GM18909 (cell line): ENCODE measurements around the gene ROBO3.

Source experiments
- ATAC-seq: cut with Tn5 transposase; IDR thresholded peaks from one replicate; pipeline ENCODE4 v1.9.1; 2021; ENCODE audit warnings: mild to moderate bottlenecking; ENCODE audit not compliant: unreplicated experiment, poor library complexity

The ROBO3 gene

DNA sequence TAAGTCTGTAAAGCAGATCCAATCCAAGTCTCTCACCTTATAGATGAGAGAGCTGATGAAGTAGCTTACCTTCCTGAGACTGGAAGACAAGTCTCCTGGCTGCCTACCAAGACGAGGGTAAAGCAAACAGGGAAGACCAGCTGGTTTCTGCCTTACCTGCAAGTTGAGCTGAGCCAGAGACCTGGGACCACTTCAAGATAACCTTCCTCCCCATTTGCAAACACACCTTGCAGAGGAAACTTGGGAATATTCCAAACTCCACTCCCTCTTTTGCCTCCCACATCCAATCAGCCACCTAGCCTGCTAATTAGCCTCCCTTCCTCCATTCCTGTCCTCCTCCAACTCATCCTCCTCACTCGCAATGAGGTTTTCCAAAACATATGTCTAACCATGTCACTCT lies 23.4 kb upstream of the ROBO3 start:
- no peak for ATAC-seq

GRCh38 chr11:124842305-124842704 lies 22.9 kb upstream of the ROBO3 start:
- ATAC-seq = no peak

GRCh38 chr11:124843616-124843910 lies 21.7 kb upstream of the ROBO3 start:
- ATAC-seq = no peak

DNA sequence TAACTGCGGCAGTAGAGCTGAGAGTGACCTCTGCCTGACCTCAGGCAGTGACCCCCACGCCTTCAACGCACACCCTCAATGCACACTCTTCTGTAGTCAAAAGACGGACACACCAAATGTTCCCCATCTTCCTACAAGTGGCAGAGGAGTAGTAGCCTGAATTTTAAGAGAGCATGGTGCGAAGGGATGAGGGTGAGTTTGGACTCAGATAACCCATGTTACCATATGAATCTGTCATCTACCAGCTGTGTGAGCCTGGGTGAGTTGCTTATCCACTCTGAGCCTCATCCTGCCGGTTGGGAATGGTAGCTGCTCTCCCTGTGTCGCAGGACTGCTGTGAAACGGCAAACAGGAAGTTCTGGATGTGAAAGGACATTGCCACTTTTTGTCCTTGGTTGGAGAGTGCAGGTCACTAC lies 20.6 kb upstream of the ROBO3 start:
- no peak for ATAC-seq

GRCh38 chr11:124846070-124846673 lies 19.1 kb upstream of the ROBO3 start:
- ATAC-seq = no peak

DNA sequence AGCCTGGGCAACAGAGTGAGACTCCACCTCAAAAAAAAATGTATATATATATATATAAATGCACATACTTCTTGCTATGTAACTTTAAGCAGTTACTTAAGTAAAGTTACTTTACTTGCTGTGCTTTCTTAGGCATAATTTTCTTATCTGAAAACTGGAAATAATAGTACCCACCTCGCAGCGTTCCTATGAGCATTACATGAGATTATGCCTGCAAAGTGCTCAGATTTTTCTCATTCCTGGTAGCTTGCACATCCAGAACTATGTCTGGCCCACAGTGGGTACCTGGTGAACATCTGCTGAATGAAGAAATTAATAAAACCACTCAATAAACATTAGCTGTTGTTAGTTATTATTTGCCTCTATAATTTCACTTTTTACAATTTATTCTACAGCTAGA lies 6.1 kb upstream of the ROBO3 start:
- ATAC-seq = no peak

DNA sequence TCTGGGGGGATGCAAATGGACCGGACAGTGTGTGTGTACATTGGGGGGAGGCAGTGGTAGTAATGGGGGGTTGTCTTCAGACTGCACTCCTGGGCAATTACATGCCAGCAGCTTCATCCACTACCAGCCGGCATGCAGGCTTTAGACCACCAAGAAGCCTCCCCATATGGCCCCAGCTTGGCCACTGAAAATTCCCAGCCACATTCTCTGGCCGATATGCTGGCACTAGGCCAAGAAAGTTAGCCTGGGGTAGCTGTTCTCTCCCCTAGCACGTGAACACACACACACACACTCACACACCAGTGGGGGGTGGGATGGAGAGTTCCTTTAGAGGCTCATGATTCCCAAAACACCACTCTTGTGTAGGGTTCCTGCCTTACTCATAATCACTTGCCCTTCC lies 3.6 kb upstream of the ROBO3 start:
- ATAC-seq = no peak

- ATAC-seq = no peak
Observed at GRCh38 chr11:124863137-124863825, 2.0 kb upstream of the ROBO3 start.

GRCh38 chr11:124863826-124864165 lies 1.4 kb upstream of the ROBO3 start:
- ATAC-seq = no peak

GRCh38 chr11:124864176-124864891 lies 898 bp upstream of the ROBO3 start:
- no peak for ATAC-seq

DNA sequence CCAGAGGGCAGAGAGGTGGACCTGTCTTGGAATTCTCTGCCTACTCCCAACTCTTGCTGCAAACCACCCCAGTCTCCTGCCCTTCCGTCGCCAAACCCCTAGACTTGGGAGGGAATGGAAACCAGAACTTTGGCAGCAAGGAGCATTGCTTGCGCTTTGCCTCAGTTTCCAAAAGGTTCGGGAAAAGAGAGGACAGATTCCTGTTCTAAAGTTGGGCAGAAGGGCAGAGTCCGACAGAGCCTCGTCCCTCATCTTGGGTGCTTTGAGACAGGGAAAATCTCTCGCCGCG lies 396 bp upstream of the ROBO3 start:
- ATAC-seq = no peak

- no peak for ATAC-seq
Observed at GRCh38 chr11:124865902-124866851, 945 bp downstream of the ROBO3 start.

DNA sequence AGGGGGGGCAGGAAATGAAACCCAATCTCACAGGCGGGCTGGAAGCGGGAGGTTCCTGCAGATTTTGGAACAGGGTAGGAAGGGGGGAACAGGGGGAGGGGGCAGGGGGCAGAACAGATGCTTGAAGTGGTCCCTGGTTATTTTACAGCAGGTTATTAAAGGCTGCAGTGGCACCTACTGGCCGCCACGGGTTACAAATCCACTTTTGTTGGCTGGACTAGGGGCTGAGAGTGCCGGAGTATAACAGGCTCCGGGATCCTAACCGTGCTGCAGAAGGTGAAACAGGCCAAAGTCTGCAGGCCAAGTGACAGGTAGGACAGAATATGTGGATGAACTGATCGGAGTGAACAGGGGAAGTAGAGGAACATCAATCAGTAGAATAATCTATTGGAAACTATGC lies 2.5 kb downstream of the ROBO3 start:
- ATAC-seq = no peak

DNA sequence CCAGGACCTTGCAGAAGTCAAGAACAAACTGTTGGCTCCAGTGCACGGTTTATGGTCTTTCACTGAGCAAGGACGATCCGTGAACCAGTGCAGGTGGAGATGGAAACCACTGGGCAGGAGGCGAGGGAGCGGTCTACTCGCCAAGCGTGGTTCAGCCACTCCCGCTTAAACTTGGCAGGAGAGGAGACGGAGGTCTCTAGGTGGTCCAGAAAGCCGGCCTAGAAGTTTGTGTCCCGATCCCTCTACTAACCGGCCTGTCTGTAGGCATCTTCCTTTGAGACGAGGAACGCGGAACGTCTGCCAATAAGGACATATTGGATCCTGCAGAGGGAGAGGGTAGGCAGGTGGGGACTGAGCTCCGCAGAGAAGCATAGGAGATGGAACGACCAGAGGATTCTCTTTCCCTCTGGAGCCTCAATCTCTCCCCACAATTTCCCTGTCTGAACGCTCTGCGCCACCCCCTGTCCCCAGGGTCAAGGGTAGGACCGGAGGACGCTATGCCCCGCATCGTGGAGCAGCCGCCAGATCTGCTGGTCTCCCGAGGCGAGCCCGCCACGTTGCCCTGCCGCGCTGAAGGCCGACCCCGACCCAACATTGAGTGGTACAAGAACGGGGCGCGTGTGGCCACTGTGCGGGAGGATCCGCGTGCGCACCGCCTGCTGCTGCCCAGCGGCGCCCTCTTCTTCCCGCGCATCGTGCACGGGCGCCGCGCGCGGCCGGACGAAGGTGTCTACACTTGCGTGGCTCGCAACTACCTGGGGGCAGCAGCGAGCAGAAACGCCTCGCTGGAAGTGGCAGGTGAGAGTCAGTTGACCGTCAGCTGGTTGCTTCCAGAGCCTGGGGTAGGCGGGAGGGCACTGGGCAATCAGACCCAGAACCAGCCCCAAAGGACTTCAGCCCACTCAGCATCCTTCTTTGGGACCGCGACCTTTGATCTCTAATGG lies 3.4 kb downstream of the ROBO3 start:
- ATAC-seq = no peak

DNA sequence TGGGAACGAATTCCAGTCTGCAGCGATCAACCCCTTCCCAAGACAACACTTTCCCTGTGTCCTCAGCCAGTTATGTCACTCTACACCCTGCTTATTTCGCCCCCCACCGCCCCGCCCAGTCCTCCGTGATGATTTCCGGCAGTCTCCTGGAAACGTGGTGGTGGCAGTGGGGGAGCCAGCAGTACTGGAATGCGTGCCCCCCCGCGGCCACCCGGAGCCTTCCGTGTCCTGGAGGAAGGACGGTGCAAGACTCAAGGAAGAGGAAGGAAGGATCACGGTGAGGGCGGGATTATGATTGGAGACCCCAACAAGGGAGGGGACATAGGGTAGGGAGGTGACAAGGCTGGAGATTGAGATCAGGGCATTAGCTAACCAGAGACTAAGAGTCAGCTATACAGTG lies 4.1 kb downstream of the ROBO3 start:
- ATAC-seq = no peak

- ATAC-seq = no peak
Observed at GRCh38 chr11:124869856-124870387, 4.7 kb downstream of the ROBO3 start.

DNA sequence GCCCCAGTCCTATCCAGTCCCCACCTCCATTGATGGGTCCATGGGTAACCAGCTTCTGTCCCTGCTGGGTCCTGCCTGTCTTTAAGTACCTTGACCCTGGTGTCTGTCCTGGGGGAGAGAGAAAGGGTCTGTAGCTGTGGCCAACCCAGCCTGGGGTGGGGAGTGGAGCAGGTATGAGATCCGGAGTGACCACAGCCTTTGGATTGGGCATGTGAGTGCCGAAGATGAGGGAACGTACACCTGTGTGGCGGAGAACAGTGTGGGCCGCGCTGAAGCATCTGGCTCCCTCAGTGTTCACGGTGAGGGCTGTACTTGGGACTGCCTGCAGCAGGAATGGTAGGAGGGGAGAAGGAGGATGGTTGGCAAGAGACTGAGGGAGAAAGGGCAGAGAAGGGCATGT lies 5.2 kb downstream of the ROBO3 start:
- no peak for ATAC-seq

DNA sequence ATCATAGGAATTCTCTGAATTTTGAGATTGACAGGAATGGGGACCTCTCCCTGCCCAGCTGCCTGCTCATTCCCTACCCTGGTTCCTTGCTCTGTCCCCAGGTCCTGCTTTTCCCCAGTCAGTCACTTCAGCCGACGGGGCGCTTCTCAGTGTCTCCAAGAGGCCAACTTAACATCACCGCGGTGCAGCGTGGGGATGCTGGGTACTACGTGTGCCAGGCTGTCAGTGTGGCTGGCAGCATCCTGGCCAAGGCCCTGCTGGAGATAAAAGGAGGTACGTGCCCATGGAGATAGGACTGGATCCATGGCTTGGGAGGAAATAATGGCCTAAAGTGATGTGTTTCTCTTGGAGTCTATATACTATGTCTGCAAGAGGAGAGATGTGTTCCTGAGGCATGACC lies 7.0 kb downstream of the ROBO3 start:
- ATAC-seq = no peak

DNA sequence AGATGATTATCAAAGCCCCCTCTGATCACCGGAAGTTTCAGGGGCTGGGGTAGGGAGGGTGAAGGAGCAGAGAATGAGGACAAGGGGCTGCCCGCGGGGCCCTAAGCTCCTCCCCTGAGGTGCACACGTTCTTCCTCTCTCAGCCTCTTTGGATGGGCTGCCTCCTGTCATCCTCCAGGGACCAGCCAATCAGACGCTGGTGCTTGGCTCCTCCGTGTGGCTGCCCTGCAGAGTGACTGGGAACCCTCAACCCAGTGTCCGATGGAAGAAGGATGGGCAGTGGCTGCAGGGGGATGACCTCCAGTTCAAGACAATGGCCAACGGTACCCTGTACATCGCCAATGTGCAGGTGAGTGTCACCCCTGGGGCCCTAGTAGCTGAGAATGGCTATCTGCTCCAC lies 7.5 kb downstream of the ROBO3 start:
- no peak for ATAC-seq

DNA sequence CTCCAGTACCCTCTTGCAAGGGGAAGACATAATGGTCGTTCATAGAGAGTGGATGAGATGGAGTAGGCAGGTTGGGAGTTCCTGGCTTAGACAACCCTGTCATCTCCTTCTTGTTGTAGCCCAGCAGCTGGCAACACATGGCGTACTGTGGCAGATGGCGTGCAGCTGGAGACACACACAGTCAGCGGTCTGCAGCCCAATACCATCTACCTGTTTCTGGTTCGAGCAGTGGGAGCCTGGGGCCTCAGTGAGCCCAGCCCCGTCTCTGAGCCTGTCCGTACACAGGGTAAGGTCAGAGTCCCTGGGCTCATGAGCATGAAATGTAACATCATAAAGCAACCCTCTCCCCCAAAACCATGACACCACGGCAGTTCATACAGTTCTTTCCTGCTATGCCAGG lies 8.7 kb downstream of the ROBO3 start:
- ATAC-seq = no peak
